Measurements from ENCODE around the gene SELENOI. TPM values are rescaled to one million over a fixed set of nuclear protein-coding genes. Genes with fewer than 3 reads are reported as not detected.
A peak's percentile ranks its signal among the peaks of the same experiment; 100 is the strongest.

SELENOI gene
- total RNA-seq, 8 experiments from 2014 or later, result 15.7 to 35.8 (median 24.8) TPM

GRCh38 chr2:26409785-26410184 lies 63.8 kb downstream of the SELENOI start:
- in situ Hi-C loops (cut with MboI; ENCODE audit: low pct_unique_long_range_greater_than_20kb in 2 of 9, low sequenced_read_pairs in 9 of 9, unreplicated experiment in 9 of 9), result no loop called here
- ATAC-seq (replicated peaks in 6 of 8), result no peak
- Histone ChIP-seq H3K4me3 (no peak overlapping the region), H3K27ac (no peak overlapping the region), H3K4me1 (replicated peaks in 1 of 2) (no peaks in the 10 kb centered on the region)
- 6 to 100% (median 70%) methylated on average over 1 of the region's 1 CpG for WGBS, 10 experiments

GRCh38 chr2:26410764-26411243 lies 64.9 kb downstream of the SELENOI start:
- ATAC-seq (replicated peaks in 6 of 8), result no peak
- Histone ChIP-seq H3K27ac (no peak overlapping the region), H3K4me1 (replicated peaks in 1 of 2) (no peaks in the 10 kb centered on the region), H3K4me3 (no peak overlapping the region)
- 18 to 100% (median 73%) methylated on average over 1 to 2 of the region's 2 CpGs; no CpG with 5 or more reads in 1 of the 10 experiments for WGBS, 10 experiments
- in situ Hi-C loops (cut with MboI; ENCODE audit: low pct_unique_long_range_greater_than_20kb in 2 of 9, low sequenced_read_pairs in 9 of 9, unreplicated experiment in 9 of 9), result no loop called here

GRCh38 chr2:26411419-26411818 lies 65.5 kb downstream of the SELENOI start:
- Histone ChIP-seq H3K4me1 (replicated peaks in 1 of 2) (no peaks in the 10 kb centered on the region), H3K27ac (no peak overlapping the region), H3K4me3 (no peak overlapping the region)
- no peak for ATAC-seq (replicated peaks in 6 of 8)
- WGBS, 10 experiments, result 54 to 100% (median 85%) methylated on average over 2 to 6 of the region's 6 CpGs; no CpG with 5 or more reads in 2 of the 10 experiments
- in situ Hi-C loops (cut with MboI; ENCODE audit: low pct_unique_long_range_greater_than_20kb in 2 of 9, low sequenced_read_pairs in 9 of 9, unreplicated experiment in 9 of 9), result no loop called here

GRCh38 chr2:26412091-26412673 lies 66.2 kb downstream of the SELENOI start:
- in situ Hi-C loops (cut with MboI; ENCODE audit: low pct_unique_long_range_greater_than_20kb in 2 of 9, low sequenced_read_pairs in 9 of 9, unreplicated experiment in 9 of 9), result no loop called here
- H3K4me3 ChIP-seq, result no peak overlapping the region
- WGBS, 10 experiments, result 43 to 100% (median 89%) methylated on average over 2 to 10 of the region's 10 CpGs; no CpG with 5 or more reads in 2 of the 10 experiments

GRCh38 chr2:26414311-26414710 lies 68.4 kb downstream of the SELENOI start:
- peak; percentile 82 to 96 (median 91) for ATAC-seq (replicated peaks in 6 of 8)
- no peaks in the 10 kb centered on the region for H3K4me1 ChIP-seq (replicated peaks in 1 of 2)
- no peak overlapping the region for H3K4me3 ChIP-seq
- 43 to 100% (median 83%) methylated on average over 1 to 3 of the region's 3 CpGs; no CpG with 5 or more reads in 1 of the 10 experiments for WGBS, 10 experiments
- no peak overlapping the region for H3K27ac ChIP-seq
- in situ Hi-C loops (cut with MboI; ENCODE audit: low pct_unique_long_range_greater_than_20kb in 2 of 9, low sequenced_read_pairs in 9 of 9, unreplicated experiment in 9 of 9), result no loop called here

More at GRCh38 chr2:26412091-26412673, 66.2 kb downstream of the SELENOI start:
- Histone ChIP-seq H3K4me1 (replicated peaks in 1 of 2) (no peaks in the 10 kb centered on the region), H3K27ac (no peak overlapping the region)
- ATAC-seq (replicated peaks in 6 of 8), result peak in 1 of 8 experiments; percentile 41

GRCh38 chr2:26421961-26422360 lies 76.0 kb downstream of the SELENOI start:
- ATAC-seq (replicated peaks in 6 of 8), result no peak
- Histone ChIP-seq H3K4me1 (replicated peaks in 1 of 2) (peaks cover 2 to 3% of the 10 kb centered on the region in 2 donors), H3K27ac (no peak overlapping the region), H3K4me3 (no peak overlapping the region)
- WGBS, 10 experiments, result 21 to 100% (median 75%) methylated on average over 1 to 5 of the region's 5 CpGs; no CpG with 5 or more reads in 4 of the 10 experiments
- in situ Hi-C loops (cut with MboI; ENCODE audit: low pct_unique_long_range_greater_than_20kb in 2 of 9, low sequenced_read_pairs in 9 of 9, unreplicated experiment in 9 of 9), result no loop called here

GRCh38 chr2:26422947-26423629 lies 77.1 kb downstream of the SELENOI start:
- peak in 1 of 8 experiments; percentile 34 for ATAC-seq (replicated peaks in 6 of 8)
- Histone ChIP-seq H3K4me3 (no peak overlapping the region), H3K27ac (no peak overlapping the region), H3K4me1 (replicated peaks in 1 of 2) (peaks cover 2 to 3% of the 10 kb centered on the region in 2 donors)
- in situ Hi-C loops (cut with MboI; ENCODE audit: low pct_unique_long_range_greater_than_20kb in 2 of 9, low sequenced_read_pairs in 9 of 9, unreplicated experiment in 9 of 9), result no loop called here
- WGBS, 10 experiments, result 0 to 63% (median 19%) methylated on average over 3 to 5 of the region's 9 CpGs; no CpG with 5 or more reads in 4 of the 10 experiments

- Histone ChIP-seq H3K4me3 (no peak overlapping the region), H3K4me1 (replicated peaks in 1 of 2) (peaks cover 2 to 3% of the 10 kb centered on the region in 2 donors), H3K27ac (no peak overlapping the region)
- no peak for ATAC-seq (replicated peaks in 6 of 8)
- in situ Hi-C loops (cut with MboI; ENCODE audit: low pct_unique_long_range_greater_than_20kb in 2 of 9, low sequenced_read_pairs in 9 of 9, unreplicated experiment in 9 of 9), result no loop called here
- WGBS, 10 experiments, result 47 to 97% (median 91%) methylated on average over 1 to 9 of the region's 9 CpGs
Measured at GRCh38 chr2:26423750-26424149, 77.8 kb downstream of the SELENOI start.

- Histone ChIP-seq H3K27ac (no peak overlapping the region), H3K4me3 (no peak overlapping the region), H3K4me1 (replicated peaks in 1 of 2) (peaks cover 2 to 3% of the 10 kb centered on the region in 2 donors)
- no peak for ATAC-seq (replicated peaks in 6 of 8)
- 33 to 90% (median 83%) methylated on average over 1 to 3 of the region's 3 CpGs; no CpG with 5 or more reads in 5 of the 10 experiments for WGBS, 10 experiments
- in situ Hi-C loops (cut with MboI; ENCODE audit: low pct_unique_long_range_greater_than_20kb in 2 of 9, low sequenced_read_pairs in 9 of 9, unreplicated experiment in 9 of 9), result no loop called here
Measured at GRCh38 chr2:26424221-26424620, 78.3 kb downstream of the SELENOI start.

GRCh38 chr2:26428846-26429245 lies 82.9 kb downstream of the SELENOI start:
- in situ Hi-C loops (cut with MboI; ENCODE audit: low pct_unique_long_range_greater_than_20kb in 2 of 9, low sequenced_read_pairs in 9 of 9, unreplicated experiment in 9 of 9), result no loop called here
- Histone ChIP-seq H3K27ac (no peak overlapping the region), H3K4me1 (replicated peaks in 1 of 2) (no peaks in the 10 kb centered on the region), H3K4me3 (no peak overlapping the region)
- WGBS, 10 experiments, result 44 to 100% (median 96%) methylated on average over 1 to 2 of the region's 2 CpGs; no CpG with 5 or more reads in 4 of the 10 experiments
- ATAC-seq (replicated peaks in 6 of 8), result no peak

GRCh38 chr2:26429779-26430578 lies 84.0 kb downstream of the SELENOI start:
- no peak overlapping the region for H3K27ac ChIP-seq
- no peak overlapping the region for H3K4me3 ChIP-seq
- peak; percentile 28 to 99 (median 50) for ATAC-seq (replicated peaks in 6 of 8)
- 0 to 84% (median 58%) methylated on average over 1 to 7 of the region's 8 CpGs for WGBS, 10 experiments
- in situ Hi-C loops (cut with MboI; ENCODE audit: low pct_unique_long_range_greater_than_20kb in 2 of 9, low sequenced_read_pairs in 9 of 9, unreplicated experiment in 9 of 9), result no loop called here
- no peaks in the 10 kb centered on the region for H3K4me1 ChIP-seq (replicated peaks in 1 of 2)

GRCh38 chr2:26430826-26431225 lies 84.9 kb downstream of the SELENOI start:
- WGBS, 10 experiments, result 0 to 100% (median 80%) methylated on average over 1 to 4 of the region's 7 CpGs; no CpG with 5 or more reads in 1 of the 10 experiments
- in situ Hi-C loops (cut with MboI; ENCODE audit: low pct_unique_long_range_greater_than_20kb in 2 of 9, low sequenced_read_pairs in 9 of 9, unreplicated experiment in 9 of 9), result no loop called here
- ATAC-seq (replicated peaks in 6 of 8), result no peak
- Histone ChIP-seq H3K4me1 (replicated peaks in 1 of 2) (no peaks in the 10 kb centered on the region), H3K4me3 (no peak overlapping the region), H3K27ac (no peak overlapping the region)

- Histone ChIP-seq H3K27ac (no peak overlapping the region), H3K4me1 (replicated peaks in 1 of 2) (no peaks in the 10 kb centered on the region), H3K4me3 (no peak overlapping the region)
- in situ Hi-C loops (cut with MboI; ENCODE audit: low pct_unique_long_range_greater_than_20kb in 2 of 9, low sequenced_read_pairs in 9 of 9, unreplicated experiment in 9 of 9), result no loop called here
- peak in 1 of 8 experiments; percentile 20 for ATAC-seq (replicated peaks in 6 of 8)
Measured at GRCh38 chr2:26432363-26432762, 86.4 kb downstream of the SELENOI start.

All from motor neuron (in vitro differentiated cells).